ENCODE data around the gene NUDT2.
A peak's percentile ranks its signal among the peaks of the same experiment; 100 is the strongest.
"Not testable (repeated sequence)": the region's sequence is repeated elsewhere in the genome, so short reads cannot be mapped to it uniquely, and the experiment has no call there.

Gene NUDT2

DNA sequence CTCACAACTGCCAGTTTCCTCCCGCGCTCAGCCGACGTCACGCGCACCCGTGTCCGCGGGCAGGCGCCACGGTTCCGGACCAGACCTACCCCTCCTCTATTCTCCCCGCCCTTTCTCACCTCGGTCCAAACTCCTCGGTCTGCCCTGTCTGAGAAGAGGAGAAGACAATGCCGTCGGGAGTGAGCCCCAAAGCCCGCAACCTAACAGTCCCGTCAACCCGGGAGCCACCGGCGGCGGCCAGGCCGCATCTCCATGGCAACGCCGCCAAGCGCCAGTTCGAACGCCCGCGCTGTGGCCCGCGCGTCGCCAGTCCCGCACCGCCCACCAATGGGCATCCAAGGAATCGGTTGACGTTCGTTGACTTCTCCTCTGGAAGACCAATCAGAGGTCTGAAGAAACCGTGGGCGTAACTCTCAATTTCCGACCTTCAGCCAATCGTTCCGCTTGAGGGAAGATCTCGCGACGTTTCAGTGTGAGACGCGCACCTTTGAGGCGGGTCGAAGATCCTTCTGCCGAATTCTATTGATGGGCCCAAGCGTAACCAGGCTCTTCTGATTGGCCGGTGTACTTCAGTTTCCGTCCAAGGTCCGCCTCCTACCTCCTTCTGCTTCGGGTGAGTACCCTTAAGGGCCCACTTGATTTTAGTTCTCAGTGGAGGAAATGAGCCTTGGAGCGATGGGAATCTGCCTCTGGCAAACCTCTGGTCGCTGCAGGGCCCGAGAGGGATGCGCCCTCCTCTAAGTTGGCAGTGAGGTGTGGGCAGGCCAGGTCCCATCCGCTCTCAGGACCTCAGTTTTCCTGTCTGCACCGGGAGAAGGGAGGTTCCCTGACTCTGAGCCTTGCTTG, at the start of gene NUDT2, which contains the start of gene KIF24:
TSS of gene NUDT2 (plus strand) at position 583 of the 846 bp plus-strand sequence. CDS start 9,471 bp downstream, outside the sequence.
TSS of gene KIF24 (minus strand) at position 282 of the 846 bp plus-strand sequence. CDS start 17,922 bp downstream, outside the sequence.
- peak; percentile 89 to 92 for DNase-seq

DNA sequence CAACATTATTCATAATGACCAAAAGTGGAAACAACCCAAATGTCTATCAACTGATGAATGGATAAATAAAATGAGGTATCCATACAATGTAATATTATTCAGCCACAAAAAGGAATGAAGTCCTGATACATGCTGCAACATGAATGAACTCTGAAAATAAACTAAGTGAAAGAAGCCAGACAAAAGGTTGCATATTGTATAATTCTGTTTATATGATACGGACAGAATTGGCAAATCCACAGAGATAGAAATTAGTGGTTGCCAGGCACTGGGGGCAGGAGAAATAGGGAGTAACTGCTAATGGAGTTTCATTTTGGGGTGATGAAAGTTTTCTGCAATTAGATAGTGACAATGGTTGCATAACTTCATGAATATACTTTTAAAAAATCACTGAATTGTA, 47.3 kb upstream of the NUDT2 start:
- DNase-seq = no peak

DNA sequence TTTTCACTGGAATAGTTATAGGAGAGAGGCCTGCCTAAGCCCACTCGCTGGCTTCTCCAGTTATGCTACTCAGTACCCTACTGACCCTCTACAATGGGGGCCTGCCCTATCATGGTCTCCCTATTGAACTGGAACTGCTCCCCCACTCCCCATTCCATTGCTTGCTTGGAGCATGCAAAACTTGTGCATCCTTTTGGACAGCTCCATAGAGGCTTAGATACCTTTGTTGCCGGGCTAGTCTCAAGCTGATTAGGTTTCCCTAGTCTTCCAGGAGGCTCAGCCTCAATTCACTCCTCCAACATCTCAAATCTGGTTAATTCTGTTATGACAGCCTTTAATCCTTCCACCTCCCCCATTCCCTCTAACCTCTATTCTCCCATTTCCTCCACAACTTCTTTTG, 40.2 kb upstream of the NUDT2 start:
- no peak for DNase-seq

DNA sequence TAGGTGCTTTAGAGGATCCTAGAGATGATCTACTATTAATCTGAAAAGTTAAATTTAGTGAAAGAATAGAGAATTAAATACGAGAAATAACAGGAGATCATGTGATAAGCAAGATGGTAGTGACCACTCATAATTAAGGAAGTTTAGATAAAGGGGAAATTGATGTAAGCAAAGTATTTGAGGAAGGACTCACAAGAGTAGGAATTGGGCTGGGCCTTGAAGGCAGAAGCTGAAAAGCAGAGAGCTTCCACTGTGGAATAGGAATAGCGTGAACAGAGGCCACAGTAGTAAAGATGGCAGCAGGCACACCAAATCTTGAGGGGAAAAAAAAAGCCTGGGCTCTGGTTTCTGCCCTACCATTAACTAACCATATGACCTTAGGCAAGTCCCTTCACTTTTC, 38.3 kb upstream of the NUDT2 start:
- DNase-seq = no peak

DNA sequence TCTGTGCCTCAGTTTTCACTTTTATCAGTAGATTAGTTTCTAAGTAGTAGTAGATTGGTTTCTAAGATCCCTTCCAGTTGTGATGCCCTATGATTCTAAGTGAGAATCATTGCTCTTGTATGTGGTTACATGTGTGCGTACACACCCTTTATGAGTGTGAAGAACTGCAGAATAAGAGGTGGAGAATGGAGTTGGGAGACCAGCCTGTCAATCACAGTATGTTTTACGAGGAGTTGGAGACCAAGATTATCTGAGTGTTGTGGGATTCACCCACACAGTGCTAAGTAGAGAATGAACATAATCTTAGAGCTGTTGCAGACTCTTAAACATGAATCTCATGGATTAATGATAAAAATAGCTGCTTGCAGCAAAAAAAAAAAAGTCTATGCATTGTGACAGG, 37.9 kb upstream of the NUDT2 start:
- DNase-seq = no peak

DNA sequence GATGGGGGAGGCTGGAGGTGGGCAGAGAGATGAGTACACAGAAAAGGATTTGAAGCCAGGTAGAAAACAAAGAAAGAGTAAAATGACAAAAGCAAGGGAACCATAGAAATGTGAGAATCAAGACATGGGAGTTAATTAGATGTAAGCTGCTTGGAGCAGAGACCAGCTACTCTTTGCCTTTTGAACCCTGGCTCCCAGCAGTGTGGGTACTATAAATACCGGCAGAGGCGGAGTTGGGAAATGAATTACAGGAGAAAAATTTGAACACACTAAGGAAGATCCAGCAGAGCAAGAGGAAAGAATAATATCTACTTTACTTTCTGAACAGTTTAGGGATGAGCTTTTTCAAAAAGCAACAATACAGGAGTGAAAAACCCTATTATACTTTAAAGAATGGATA, 36.8 kb upstream of the NUDT2 start:
- DNase-seq = no peak

DNA sequence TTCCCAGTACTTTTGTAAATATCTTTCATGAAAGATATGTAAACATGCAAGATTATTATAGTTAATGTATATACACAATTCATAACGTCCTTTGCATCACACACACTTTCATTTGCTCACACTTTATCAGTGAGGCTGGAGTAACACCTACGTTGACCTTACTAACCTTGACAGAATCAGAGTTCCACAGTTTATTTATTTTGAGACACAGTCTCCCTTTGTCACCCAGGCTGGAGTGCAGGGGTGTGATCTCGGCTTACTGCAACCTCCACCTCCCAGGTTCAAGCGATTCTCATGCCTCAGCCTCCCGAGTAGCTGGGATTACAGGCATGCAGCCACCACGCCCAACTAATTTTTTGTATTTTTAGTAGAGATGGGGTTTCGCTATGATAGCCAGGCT, 28.3 kb upstream of the NUDT2 start:
- not testable (repeated sequence) for DNase-seq

DNA sequence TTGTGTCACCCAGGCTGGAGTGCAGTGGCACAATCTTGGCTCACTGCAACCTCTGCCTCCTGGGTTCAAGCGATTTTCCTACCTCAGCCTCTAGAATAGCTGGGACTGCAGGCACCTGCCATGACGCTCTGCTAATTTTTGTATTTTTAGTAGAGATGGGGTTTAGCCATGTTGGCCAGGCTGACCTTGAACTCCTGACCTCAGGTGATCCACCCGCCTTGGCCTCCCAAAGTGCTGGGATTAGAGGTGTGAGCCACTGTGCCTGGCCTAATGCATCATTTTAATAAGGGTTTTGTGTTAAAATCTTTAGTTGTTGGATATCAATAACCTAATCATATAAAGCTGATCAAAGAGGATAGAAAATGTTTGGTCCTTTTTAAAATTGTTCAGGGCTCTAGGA, 21.1 kb upstream of the NUDT2 start:
- DNase-seq = not testable (repeated sequence)

DNA sequence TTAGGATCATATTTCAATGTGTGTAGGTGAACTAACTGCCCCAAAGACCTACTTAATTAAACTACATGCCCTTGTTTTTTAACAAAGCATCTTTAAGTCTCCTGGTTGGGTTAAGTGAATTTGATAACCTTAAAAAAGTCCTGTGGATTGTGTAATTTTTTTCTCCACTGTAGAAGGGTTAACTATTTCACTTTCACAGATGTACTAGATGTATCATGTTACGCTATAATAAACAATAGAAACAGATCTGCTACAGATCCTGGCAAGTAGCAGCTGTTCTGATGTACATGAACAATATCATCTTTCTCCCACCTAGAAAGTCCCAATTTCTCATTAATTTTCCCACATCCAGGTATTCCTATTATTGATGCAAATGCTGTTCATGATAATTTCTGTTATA, 19.2 kb upstream of the NUDT2 start:
- DNase-seq = no peak

DNA sequence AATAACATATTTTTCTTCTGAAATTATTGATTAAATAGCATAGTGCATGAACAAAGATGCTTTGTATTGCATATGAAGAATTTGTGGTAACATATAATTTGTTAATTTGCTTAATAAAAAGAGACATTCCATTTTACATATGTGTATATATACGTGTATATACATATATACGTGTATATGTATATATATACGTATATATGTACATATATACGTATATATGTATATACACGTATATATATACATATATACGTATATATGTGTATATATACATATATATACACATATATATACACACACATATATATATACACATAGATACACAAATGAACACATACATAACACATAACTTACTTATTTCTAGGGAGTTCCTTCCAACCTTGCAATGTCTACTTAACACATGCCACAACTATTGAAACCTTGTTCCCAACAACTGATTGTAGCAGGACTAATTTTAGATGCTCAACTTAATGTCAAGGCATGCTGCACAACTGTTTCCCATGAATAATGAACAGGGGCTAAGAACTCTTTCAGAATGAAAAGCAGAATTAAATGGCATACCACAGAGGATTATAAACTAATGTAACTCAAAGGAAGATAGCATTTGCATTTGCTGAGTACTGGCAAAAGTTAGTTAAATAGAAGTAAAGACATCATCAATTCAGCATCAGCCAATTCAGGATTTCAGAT, 17.7 kb upstream of the NUDT2 start:
- DNase-seq = no peak

DNA sequence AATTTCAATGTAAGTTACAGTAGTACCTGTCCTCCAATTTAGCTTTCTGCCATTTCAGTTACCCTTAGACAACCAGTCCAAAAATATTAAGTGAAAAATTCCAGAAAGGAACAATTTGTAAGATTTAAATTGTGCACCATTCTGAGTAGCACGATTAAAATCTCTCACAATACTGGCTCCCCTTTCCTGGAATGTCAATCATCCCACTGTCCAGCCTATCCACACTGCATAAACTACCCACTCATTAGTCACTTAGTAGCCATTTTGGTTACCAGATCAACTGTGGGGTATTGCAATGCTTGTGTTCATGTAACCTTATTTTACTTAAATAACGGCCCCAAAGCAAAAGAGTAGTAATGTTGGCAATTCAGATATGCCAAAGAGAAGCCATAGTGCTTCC, 11.9 kb upstream of the NUDT2 start:
- no peak for DNase-seq

DNA sequence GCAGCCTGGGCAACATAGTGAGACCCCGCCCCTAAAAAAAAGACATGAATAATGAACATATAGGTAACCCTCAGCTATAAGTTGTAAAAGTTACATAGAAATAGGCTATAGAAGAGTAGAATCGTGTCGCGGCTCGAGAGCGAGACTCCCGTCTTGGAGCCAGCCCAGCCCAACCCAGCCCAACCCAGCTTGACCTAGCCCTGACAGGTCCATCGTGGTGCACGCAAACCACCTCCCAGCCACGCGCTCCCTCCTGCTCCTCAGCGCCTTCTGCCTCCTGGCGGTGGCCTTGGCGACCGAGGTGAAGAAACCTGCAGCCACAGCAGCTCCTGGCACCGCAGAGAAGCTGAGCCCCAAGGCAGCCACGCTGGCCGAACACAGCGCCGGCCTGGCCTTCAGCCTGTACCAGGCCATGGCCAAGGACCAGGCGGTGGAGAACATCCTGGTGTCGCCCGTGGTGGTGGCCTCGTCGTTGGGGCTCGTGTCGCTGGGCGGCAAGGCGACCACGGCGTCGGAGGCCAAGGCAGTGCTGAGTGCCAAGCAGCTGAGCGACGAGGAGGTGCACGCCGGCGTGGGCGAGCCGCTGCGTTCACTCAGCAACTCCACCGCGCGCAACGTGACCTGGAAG, 11.1 kb upstream of the NUDT2 start:
- no peak for DNase-seq

DNA sequence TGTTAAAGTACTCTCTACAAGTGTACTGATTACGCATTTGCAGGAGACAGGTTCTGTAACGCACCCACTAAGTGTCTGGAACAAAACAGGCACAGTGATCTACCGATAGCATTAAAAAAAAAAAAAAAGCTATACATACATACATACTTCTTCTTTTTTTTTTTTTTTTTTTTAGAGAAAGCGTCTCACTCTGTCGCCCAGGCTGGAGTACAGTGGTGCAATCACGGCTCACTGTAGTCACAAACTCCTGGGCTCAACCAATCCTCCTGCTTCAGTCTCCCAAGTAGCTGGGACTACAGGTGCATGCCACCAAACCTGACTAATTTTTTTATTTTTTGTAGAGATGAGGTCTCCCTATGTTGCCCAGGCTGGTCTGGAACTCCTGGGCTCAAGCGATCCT, 7.9 kb upstream of the NUDT2 start:
- no peak for DNase-seq

DNA sequence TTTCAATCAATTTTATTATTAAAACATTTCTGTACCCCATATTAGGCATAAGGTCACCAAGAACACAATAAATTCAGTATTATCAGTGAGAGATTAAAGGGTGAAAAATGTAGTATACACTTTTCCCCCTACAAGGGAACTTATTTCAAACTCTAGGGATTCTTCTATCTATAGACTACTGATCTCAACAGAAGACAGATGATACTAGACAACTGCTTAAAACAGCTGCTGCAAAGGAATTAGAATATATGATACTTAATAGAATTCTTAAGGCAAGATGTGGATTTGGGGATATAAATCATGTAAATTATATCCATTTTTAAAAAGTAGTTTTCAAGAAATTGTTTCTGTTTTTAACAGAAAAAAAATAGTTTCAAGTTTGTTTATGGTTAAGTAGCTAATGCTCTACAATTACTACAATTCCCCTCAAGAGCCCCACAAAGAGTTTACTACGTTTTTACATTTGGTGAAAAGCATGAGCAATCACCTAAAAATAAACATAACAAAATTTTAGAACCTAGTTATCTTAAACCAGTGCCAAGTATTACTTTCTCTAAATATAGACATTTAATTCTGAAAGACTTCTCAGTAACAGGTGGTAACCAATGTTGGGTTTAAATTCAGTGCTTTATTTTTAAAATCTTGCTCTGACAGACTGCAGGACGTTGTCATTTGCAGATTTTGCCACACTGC, 6.3 kb upstream of the NUDT2 start:
- no peak for DNase-seq

DNA sequence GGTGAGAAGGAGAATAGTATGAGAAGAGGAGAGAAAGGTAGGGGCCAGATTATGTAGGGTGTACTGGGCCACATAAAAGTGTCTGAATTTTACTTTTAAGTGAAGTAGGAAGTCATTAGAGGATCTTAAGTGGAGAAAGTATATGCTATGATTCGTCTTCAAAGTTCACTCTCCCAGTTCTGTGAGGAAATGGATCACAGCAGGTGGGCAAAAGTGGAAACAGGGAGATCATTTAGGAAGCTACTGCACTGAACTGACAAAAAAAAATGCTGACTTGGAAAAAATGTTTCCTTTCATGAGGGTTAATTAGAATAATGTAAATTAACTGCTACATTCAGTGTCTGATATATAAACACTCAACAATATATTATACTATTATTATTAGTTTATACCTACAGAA, 2.7 kb upstream of the NUDT2 start:
- DNase-seq = no peak

DNA sequence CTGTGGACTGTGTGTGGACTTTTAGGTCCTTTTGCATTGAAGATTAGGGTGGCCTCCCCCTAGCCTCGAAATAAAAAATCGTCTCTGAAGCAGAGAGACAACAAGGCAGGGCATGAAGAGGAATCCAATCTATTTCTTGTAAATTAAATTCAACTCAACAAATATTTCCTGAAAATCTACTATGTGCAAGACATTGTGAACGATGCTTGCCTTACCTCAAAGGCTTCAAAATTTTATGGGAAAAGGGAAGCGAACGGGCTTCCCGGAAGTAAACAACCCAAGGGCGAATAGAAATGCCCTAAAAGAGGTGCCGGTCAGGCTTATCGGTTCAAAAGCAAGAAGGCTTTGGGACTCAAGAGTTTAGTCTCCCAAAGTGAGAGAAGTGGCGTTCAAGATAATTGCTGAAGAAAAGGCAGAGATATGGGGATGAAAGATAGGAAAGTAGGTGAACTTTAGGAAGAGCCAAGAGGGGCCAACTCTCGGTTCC, 826 bp upstream of the NUDT2 start:
- DNase-seq = no peak

DNA sequence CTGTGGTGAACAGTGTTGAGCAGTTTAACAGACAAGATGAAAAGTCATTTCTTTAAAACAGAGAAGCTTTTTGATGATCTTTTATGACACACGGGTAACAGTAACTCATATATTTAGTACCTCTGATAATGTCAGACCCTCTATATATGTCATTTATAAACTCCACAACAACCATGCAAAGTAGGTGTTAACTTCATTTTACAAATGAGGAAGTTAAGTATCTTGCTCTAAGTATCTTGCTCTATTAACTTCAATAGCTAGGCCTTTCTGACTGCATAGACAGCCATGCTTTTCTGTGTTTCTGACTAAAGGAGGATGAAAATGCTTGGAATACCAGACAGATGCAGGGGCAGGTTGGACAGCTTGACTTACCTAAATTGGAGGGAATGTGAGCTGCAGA, 1.8 kb downstream of the NUDT2 start:
- no peak for DNase-seq

DNA sequence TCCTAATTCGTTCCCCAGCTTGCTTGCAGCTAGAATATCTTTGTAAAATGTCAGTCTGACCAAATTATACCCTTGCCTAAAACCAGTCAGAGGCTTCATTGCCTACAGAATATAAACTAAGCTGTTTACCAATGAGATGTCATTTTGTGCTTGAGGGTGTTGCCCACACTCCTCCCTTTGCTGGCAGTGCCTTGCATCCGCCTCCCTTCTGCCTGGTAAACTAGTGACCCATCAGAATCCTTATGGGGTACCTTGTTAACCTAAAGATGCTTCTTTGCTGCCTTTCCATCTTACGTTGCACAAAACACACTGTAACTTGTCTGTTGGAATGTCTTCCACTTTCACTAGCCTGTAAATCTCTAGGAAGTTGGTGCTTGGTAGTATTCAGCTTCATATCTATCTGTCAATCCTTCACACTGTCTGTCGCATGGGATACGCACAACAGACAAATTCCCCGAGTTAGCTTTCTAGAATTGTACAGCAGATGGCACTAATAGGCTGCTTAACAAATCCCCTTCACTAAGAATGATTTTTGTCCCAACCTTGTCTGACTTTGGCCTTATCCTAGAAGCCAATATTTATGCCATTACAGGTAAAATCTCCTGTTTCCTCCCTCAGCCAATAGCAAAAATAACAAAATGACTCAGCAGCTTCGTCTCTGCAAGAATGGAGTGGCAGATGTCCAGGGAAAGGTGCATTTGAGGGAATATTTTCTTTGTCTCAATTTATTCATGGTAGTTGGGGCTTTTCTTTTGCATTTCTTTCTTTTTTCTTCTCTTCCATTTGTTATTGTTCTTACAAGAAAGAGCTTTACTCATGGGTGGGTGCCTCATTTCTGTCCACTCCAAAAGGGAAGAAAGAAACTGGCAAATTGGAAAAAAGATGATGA, 3.0 kb downstream of the NUDT2 start:
- DNase-seq = no peak

DNA sequence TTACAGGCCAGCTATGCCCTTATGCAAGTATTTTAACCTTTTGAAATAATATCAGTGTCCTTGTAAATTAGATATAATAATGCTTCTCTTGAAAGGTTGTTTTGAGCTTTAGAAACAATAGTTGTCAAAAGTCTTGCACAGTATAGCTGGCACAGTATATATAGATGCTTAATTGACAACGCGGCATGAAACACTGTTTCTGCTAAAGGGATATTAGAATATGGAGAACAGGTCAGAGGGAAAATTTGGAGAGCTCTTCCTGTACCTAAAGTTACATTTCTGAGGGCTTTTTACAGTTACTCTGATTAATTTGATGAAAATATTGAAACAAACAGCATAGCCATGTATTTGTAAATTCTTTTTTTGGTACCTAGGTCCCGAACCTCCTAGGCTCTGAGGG, 4.5 kb downstream of the NUDT2 start:
- no peak for DNase-seq

DNA sequence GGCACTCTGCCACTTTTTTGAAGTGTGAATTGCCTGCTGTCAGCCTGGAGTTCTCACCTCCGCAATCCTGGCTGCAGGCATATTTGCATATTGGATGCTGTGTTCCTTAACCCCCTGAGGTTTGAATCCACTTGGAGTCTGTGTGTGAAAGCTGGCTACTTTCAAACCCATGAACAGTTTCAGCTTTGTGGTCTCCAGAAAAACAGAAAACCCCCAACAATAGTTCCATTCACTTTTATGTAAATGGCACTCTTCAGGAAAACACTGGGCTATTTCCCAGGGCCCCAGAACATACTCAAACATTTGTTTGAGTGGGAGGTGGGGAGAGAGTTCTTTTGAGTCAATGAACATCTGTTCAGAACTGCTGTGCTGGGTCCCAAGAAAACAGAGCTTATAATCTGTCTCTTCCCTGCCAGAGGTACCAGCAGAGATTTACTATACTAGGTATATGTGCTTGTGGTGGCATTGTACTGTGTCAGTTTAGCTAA, 5.0 kb downstream of the NUDT2 start:
- DNase-seq = no peak

DNA sequence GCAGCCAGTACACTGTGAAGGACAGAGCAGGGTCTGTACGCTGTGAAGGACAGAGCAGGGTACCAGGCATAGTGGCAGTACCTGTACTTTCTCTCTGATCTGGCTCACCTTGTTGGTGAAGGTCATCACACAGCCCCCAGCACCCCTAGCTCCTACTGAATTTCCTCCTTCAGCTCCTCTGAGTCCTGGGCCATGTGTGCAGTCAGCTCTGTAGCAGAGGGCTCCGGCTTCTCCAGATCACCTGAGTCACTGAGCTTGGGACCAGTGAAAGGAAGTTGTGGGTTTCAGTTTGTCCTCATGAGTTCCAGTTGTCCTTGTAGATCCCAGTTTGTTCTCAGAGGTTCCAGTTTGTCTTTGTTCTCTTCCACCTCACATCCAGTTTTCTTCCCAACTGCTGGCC, 5.5 kb downstream of the NUDT2 start:
- no peak for DNase-seq

DNA sequence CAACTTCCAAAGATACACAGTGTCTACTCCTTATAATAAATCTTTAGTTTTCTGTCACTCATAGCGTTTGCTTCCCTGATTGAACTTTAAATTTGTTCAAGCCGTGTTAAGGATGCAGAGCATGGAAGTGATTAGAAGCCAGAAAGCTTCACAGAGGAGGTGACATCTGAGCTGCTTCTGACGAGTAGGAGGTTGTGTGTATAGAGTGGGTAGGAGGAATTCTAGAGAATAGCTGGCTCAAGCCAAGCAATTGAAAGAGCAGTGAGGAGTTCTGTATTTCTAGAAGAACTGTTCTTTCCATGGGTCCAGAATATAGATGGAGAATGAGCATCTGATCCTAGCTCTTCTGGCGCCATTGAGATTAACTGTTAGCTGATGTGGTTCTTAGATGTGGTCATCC, 6.0 kb downstream of the NUDT2 start:
- DNase-seq = no peak

Data from stimulated activated CD4-positive, alpha-beta T cell treated with anti-CD3 and anti-CD28 coated beads, Interleukin-2, amount 100 ng/mL, for 48 hours (primary cell).